ENCODE results near the gene CSH2.
"Not testable (repeated sequence)": the region's sequence is repeated elsewhere in the genome, so short reads cannot be mapped to it uniquely, and the experiment has no call there.

CSH2 gene

DNA sequence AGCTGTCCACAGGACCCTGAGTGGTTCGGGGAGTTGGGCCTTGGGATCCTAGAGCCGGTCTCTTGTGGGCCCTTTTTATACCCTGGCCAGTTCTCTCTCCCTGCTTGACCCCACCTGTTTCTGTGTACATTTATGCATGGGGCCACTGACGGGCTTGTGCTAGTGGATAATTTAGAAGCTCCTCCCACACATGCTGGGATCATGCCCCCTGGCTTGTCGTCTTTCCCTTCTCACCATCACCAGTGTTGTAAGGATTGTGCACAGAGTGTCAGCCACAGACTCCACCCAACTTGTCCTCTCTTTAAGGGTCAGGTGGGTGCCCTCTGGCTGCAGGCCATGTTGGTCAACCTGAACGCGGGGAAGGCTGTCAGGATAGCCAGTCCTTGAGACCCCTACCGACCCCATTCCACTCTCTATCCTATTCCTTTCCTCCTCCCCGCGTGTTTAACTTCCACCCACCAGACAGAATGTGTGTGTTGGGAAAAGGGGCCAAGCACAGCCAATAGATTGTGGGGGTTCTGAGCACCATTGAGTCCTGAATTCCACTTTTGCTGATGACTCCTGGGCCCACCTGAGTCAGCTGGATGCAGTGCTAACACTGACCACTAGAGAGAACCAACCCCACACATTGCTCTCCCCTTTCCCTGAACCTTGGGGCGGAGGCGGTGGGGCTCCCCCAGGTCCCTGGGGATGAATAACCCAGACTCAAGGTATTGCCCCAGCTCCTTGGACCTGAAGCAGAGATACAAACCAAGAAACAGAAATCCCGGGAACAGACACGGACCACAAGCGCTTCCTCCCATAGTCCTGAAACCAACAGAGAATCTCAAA, 23.3 kb upstream of the CSH2 start, which contains the start of gene CSH1:
Gene CSH1, minus strand, starts transcription at position 51 of the 831 bp plus-strand sequence. CDS start 63 bp downstream, outside the sequence.
- DNase-seq (ENCODE audit: low spot score) = not testable (repeated sequence)

DNA sequence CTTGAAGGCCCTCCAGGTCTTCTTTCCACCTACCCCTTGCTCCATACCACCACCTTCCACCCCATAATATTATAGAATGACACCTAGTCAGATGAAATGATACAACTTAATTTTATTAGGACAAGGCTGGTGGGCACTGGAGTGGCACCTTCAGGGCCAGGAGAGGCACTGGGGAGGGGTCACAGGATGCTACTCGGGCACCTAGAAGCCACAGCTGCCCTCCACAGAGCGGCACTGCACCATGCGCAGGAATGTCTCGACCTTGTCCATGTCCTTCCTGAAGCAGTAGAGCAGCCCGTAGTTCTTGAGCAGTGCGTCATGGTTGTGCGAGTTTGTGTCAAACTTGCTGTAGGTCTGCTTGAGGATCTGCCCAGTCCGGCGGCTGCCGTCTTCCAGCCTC, 21.3 kb upstream of the CSH2 start:
- DNase-seq (ENCODE audit: low spot score) = not testable (repeated sequence)

DNA sequence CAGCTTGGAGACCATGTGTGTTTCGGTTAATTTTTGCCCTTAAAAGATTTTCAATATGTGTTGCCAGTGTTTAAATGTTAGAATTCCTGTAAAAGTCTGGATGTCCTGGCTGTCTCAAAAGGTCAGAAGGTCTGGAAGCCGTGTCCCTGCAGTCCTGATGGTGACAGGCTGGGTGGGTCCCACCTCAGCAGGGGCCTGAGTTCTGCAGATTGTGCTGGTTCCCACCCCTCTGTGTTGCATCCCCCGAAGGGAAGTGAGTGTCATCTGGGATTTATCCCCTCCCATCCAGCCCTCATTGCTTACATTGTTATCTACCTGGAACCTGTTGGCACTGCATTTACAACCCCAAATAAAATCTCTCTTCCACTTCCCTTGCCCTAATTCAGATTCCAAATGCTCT, 20.5 kb upstream of the CSH2 start:
- not testable (repeated sequence) for DNase-seq (ENCODE audit: low spot score)

DNA sequence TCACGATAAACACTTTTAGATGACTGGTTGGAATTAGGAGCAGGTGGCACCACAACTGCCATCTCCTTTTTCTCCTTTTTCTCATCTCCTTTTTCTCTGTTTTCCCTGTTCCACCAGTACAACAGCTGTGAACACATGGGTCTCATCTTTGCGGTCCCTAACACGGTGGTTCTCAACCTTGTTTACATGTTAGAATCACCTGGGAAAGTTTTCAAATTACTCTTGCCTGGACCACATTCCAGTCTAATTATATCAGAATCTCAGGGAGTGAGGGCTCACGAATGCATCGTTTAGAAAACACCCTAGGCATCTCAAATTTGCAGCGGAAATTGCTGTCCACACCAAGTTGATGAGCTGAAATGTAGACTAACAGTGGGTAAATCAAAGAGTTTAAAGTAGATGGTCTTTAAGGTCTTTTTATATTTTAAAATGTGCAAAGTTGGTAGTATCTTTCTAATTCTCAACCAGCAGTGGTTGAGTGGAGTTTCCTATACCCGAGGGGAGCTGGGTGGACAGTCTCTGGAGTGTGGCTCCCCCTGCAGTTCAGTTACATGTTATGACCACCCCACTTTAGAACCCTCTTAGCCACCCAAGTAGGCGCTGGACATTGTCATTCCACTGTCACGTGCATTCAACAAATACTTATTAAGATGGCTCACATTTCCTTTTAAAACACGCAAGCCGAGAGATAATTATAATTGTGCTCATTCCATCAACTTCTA, 19.0 kb upstream of the CSH2 start:
- not testable (repeated sequence) for DNase-seq (ENCODE audit: low spot score)

DNA sequence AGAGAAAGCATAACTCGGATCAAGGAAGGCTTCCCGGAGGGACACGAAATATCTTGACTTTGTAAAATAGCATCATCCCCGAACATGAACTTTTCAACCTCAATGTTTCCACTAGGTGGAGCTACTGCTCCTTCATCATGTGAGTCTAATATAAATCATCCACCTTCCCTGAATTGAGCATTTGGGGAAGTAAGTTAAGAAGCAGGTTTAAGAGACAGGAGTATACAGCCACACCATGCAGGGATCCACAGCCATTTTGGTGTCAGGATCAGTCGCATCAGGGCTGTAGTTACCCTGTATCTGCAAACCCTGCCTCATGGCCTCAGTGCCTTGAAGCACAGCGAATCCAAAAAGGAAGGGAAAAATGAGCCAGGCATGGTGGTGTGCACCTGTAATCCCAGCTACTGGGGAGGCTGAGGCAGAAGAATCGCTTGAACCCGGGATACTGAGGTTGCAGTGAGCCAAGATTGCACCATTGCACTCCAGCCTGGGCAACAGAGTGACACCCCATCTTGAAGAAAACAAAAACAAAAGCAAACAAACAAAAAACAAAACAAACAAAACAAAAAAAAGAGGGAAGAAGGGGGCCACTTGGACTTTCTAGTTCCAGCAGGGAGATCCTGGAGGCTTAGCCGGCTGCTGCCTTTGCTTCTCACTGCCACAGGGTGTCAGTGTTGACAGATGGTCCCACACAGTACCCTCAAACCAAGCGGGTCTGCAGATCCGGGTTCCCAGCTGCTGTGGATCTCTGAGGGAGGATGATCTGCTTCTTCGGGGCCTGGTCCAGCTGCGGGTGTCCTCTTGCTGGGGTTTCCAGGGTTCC, 15.8 kb upstream of the CSH2 start:
- not testable (repeated sequence) for DNase-seq (ENCODE audit: low spot score)

DNA sequence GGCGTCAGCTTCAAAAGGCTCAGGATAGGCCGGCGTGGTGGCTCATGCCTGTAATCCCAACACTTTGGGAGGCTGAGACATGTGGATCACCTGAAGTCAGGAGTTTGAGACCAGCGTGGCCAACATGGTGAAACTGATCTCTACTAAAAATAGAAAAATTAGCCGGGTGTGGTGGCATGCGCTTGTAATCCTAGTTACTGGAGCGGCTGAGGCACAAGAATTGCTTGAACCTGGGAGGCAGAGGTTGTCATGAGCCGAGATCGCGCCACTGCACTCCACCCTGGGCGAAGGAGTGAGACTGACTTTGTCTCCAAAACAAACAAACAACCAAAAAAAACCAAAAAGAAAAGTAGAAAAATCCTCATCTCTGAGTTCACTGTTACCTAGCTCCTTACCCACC, 11.6 kb upstream of the CSH2 start:
- DNase-seq (ENCODE audit: low spot score) = not testable (repeated sequence)

DNA sequence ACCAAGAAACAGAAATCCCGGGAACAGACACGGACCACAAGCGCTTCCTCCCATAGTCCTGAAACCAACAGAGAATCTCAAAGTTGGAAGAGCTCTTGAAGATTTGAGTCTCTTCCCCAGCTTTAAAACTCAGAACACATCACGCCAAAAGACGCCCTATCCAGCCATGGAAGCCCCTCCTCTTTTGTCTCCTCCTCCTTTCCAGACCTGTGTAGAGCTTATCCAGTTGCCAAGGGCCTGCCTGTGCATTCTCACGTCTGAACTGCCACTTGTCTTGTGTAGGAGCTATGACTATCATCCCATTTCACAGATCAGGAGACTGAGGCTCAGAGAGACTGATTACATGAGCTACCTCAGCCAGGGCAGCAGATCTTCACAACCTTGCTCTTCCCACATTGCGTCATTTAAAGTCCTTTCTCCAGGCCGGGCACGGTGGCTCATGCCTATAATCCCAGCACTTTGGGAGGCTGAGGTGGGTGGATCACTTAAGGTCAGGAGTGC, 9.2 kb upstream of the CSH2 start:
- not testable (repeated sequence) for DNase-seq (ENCODE audit: low spot score)

DNA sequence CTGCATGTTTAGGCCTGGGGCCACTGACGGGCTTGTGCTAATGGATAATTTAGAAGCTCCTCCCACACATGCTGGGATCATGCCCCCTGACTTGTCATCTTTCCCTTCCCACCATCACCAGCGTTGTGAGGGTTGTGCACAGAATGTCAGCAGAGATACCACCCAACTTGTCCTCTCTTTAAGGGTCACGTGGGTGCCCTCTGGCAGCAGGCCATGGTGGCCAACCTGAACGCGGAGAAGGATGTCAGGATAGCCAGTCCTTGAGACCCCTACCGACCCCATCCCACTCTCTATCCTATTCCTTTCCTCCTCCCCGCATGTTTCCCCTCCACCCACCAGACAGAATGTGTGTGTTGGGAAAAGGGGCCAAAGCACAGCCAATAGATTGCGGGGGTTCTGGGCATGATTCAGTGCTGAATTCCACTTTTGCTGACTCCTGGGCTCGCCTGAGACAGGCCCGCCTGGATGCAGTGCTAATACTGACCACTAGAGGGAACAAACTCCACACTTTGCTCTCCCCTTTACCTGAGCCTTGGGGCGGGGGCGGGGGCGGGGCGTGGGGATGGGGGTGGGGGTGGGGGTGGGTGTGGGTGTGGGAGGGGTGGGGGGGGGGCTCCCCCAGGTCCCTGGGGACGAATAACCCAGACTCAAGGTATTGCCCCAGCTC, 8.6 kb upstream of the CSH2 start, which contains the start of gene GH2:
Gene GH2, minus strand, starts transcription at position 10 of the 667 bp plus-strand sequence. CDS start 143 bp downstream, outside the sequence.
- peak; percentile 78 for DNase-seq (ENCODE audit: low spot score)

DNA sequence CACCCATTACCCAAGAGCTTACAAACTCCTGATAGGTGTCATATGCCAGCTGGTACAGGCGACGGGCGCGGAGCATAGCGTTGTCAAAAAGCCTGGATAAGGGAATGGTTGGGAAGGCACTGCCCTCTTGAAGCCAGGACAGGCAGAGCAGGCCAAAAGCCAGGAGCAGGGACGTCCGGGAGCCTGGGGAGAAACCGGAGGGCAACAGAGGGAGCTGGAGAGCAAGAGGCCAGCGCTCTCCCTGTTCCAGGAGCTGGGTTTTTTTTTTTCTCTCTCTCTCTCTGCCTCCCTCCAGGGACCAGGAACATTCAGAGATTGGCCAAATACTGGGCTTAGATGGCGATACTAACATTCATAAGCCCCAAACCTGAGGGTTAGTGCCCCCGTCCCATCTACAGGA, 7.9 kb upstream of the CSH2 start:
- DNase-seq (ENCODE audit: low spot score) = not testable (repeated sequence)

DNA sequence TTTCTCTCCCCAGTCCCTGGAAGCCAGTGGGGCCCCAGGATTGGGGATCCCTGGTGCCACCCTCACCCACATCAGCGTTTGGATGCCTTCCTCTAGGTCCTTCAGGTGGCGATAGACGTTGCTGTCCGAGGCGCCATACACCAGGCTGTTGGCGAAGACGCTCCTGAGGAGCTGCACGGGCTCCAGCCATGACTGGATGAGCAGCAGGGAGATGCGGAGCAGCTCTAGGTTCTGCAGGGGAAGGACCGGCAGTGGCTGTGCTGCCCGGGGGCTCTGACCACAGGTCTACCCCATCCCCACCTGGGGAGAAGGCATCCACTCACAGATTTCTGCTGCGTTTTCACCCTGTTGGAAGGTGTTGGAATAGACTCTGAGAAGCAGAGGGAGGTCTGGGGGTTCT, 7.2 kb upstream of the CSH2 start:
- DNase-seq (ENCODE audit: low spot score) = no peak

DNA sequence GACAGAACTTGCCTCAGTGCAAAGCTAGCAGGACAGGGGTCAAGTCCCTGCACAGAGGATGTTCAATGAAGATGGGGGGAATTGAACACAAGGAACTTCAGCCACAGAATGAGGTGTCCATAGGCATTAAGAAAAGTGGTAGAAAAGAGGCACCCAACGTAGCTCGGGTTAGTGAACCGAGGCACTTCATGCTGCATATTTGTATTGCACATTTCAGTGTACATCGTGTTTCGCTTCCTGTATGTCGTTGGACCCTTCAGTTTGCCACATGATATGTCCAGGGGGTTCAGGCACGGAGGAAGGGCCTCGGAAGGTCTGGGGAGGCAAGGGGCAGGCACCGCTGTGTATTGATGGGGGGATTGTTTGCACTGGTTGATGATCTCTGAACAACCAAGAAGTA, 4.9 kb upstream of the CSH2 start:
- DNase-seq (ENCODE audit: low spot score) = not testable (repeated sequence)

DNA sequence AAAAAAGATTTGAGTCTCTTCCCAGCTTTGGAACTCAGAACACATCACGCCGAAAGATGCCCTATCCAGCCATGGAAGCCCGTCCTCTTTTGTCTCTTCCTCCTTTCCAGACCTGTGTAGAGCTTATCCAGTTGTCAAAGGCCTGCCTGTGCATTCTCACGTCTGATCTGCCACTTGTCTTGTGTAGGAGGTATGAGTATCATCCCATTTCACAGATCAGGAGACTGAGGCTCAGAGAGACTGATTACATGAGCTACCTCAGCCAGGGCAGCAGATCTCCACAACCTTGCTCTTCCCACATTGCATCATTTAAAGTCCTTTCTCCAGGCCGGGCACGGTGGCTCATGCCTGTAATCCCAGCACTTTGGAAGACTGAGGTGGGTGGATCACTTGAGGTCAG, 1.2 kb upstream of the CSH2 start:
- not testable (repeated sequence) for DNase-seq (ENCODE audit: low spot score)

DNA sequence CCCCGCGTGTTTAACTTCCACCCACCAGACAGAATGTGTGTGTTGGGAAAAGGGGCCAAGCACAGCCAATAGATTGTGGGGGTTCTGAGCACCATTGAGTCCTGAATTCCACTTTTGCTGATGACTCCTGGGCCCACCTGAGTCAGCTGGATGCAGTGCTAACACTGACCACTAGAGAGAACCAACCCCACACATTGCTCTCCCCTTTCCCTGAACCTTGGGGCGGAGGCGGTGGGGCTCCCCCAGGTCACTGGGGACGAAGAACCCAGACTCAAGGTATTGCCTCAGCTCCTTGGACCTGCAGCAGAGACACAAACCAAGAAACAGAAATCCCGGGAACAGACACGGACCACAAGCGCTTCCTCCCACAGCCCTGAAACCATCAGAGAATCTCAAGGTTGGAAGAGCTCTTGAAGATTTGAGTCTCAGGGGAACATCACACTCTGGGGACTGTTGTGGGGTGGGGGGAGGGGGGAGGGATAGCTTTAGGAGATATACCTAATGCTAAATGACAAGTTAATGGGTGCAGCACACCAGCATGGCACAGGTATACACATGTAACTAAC, 667 bp upstream of the CSH2 start:
- not testable (repeated sequence) for DNase-seq (ENCODE audit: low spot score)

DNA sequence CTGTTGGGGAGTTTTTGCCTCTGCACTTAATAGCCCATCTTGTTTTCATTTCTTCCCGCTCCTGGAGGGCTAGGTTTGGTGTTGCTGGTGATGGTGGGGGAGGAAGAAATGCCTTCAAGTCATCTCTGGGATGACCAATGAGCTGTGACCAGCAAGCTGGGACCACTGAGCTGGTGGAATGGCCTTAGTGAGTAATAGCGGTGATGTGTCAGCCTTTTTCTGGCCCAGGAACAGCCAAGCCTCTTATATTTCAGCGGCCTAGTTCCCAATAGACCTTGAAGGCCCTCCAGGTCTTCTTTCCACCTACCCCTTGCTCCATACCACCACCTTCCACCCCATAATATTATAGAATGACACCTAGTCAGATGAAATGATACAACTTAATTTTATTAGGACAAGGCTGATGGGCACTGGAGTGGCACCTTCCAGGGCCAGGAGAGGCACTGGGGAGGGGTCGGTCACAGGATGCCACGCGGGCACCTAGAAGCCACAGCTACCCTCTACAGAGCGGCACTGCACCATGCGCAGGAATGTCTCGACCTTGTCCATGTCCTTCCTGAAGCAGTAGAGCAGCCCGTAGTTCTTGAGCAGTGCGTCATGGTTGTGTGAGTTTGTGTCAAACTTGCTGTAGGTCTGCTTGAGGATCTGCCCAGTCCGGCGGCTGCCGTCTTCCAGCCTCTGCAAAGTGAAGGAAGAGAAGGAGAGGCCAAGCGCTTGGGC, 1.7 kb downstream of the CSH2 start:
- DNase-seq (ENCODE audit: low spot score) = not testable (repeated sequence)

DNA sequence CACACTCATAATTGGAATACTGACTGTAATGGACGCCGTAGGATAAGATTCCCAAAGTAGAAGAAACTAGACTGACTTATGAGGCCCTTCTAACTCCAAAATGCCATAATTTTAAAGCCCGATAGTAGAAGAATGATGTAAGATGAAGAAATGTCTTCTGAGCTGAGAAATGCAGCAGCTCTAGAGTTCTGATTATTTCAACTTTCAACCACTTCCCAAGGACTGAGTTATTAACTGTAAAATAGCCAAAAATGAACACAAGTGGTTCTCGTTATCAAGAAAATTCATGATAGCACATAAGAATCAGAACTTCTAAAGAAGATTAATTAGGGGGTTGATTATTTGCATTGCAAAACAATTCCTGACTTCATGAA, 3.2 kb downstream of the CSH2 start:
- DNase-seq (ENCODE audit: low spot score) = not testable (repeated sequence)

DNA sequence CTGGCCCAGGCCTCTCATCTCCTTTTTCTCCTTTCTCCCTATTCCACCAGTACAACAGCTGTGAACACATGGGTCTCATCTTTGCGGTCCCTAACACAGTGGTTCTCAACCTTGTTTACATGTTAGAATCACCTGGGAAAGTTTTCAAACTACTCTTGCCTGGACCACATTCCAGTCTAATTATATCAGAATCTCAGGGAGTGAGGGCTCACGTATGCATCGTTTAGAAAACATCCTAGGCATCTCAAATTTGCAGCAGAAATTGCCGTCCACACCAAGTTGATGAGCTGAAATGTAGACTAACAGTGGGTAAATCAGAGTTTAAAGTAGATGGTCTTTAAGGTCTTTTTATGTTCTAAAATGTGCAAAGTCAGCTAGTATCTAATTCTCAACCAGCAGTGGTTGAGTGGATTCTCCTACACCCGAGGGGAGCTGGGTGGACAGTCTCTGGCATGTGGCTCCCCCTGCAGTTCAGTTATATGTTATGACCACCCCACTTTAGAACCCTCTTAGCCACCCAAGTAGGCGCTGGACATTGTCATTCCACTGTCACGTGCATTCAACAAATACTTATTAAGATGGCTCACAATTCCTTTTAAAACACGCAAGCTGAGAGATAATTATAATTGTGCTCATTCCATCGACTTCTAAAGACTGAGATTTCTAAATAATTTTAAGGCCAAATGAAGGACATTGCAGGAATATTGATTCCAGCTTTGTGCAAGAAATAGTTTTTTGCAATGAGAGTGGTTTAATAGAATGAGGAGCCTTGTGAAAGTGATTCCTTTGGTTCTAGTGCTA, 3.8 kb downstream of the CSH2 start:
- not testable (repeated sequence) for DNase-seq (ENCODE audit: low spot score)

DNA sequence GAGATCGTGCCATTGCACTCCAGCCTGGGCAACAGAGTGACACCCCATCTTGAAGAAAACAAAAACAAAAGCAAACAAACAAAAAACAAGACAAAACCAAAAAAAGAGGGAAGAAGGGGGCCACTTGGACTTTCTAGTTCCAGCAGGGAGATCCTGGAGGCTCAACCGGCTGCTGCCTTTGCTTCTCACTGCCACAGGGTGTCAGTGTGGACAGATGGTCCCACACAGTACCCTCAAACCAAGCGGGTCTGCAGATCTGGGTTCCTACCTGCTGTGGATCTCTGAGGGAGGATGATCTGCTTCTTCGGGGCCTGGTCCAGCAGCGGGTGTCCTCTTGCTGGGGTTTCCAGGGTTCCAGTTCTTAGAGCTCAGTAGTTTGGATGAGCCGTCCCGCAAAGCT, 6.9 kb downstream of the CSH2 start:
- DNase-seq (ENCODE audit: low spot score) = not testable (repeated sequence)

DNA sequence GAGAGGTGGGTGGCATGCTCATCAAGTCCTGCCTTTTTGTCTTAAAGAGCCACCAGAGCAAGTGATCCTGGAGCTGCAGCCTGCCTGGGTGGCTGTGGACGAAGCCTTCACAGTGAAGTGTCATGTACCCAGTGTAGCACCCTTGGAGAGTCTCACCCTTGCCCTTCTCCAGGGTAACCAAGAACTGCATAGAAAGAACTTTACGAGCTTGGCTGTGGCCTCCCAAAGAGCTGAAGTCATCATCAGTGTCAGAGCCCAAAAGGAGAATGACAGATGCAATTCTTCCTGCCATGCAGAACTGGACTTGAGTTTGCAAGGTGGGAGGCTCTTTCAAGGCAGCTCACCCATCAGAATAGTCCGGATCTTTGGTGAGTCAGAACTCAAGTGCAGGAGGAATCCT, 14.2 kb downstream of the CSH2 start:
- no peak for DNase-seq (ENCODE audit: low spot score)

DNA sequence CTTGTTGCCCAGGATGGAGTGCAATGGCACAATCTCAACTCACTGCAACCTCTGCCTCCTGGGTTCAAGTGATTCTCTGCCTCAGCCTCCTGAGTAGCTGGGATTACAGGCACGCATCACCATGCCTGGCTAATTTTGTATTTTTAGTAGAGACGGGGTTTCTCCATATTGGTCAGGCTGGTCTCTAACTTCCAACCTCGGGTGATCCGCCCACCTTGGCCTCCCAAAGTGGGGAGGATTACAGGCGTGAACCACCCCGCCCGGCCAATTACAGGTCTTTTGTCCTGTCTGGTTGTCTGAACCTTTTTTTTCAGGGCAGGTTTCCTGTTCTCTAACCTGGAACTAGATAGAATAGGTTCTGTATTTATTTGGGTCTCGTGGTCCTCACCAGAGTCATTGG, 17.1 kb downstream of the CSH2 start:
- DNase-seq (ENCODE audit: low spot score) = not testable (repeated sequence)

DNA sequence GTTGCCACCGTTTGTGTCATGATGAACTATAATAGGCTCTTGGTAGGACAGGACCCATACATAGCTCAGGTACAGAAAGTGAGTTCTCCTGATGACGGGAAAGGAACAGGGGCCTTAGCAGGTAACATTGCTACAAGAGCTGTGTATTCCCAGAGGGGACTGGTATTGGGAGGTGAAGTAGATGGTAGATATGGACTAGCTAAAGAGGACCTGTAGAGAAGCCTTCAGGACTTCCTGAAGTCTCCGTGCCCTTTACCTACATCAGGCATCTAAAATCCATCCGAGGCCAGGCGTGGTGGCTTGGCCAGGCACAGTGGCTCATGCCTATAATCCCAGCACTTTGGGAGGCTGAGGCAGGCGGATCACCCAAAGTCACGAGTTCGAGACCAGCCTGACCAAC, 18.3 kb downstream of the CSH2 start:
- no peak for DNase-seq (ENCODE audit: low spot score)
